ENCODE measurements around the gene PPP1R36. TPM values are rescaled to one million over a fixed set of nuclear protein-coding genes. Genes with fewer than 3 reads are reported as not detected.
"Not testable (repeated sequence)": the region's sequence is repeated elsewhere in the genome, so short reads cannot be mapped to it uniquely, and the experiment has no call there.

PPP1R36 gene
- total RNA-seq, 2 donors from 2014 or later = 4.4 to 5.6 TPM

DNA sequence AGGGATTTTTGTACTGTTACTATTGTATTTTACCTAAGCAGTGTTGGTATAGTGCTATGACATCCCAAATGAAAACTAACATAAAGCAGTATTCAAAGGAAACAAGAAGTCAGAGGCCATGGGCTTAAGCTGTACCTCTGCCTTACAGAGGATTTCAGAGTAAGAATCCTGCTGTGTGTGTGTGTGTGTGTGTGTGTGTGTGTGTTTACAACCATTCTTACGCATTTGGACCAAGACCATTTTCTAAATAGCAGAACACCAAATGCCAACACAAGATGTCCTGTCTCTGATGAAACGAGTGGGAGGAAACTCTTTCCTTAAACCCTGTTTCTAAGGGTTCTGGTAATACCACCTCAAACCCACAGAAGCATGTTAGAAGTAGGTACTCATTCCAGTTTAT, 64.4 kb downstream of the PPP1R36 start:
- WGBS, 2 donors = 80 to 86% methylated on average over 2 of the region's 2 CpGs
- Histone ChIP-seq H3K9me3 (no peaks in the 10 kb centered on the region), H3K27me3 (no peaks in the 10 kb centered on the region), H3K4me1 (peaks cover 10% of the 10 kb centered on the region), H3K27ac (no peak overlapping the region), H3K4me3 (no peak overlapping the region), H3K36me3 (replicated peaks in 1 of 2; ENCODE audit: insufficient read depth in 1 of 2, low read depth in 2 of 2) (no peaks in the 10 kb centered on the region)
- ATAC-seq (no peak), DNase-seq (no peak)
- intact Hi-C loops (cut with DNase I) = no loop called here
- TF ChIP-seq POLR2A (IDR thresholded peaks at IDR 0.05) = no peak
- TF ChIP-seq, protein P1, sequence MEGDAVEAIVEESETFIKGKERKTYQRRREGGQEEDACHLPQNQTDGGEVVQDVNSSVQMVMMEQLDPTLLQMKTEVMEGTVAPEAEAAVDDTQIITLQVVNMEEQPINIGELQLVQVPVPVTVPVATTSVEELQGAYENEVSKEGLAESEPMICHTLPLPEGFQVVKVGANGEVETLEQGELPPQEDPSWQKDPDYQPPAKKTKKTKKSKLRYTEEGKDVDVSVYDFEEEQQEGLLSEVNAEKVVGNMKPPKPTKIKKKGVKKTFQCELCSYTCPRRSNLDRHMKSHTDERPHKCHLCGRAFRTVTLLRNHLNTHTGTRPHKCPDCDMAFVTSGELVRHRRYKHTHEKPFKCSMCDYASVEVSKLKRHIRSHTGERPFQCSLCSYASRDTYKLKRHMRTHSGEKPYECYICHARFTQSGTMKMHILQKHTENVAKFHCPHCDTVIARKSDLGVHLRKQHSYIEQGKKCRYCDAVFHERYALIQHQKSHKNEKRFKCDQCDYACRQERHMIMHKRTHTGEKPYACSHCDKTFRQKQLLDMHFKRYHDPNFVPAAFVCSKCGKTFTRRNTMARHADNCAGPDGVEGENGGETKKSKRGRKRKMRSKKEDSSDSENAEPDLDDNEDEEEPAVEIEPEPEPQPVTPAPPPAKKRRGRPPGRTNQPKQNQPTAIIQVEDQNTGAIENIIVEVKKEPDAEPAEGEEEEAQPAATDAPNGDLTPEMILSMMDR (IDR thresholded peaks at IDR 0.05) = no peak

DNA sequence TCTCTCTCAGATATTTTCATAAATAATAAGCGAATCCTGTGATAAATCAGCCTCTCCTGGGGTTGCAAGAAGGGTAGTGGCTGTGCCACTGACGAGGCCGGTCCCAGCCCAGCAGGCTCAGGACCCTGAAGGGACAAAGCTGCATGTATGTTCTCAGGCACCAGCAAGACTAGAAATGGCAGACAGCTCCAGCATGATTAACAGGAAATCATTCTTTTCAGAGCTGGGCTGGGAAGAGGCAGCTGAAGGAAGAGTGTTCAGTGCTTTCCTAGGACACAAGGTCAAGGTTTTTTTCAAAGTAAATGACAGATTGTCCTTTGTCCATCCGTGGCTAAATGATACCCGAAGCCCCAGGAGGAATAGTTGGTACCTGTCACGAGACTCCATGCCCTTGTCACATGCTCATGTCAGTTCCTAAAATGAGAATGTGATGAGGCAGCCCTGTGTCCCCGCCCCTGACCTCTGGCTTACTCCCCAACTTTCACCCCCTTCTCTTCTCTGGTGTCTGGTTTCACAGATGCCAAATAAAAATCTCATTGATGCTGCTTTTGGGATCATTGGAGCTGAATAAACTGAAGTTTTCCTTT, 65.1 kb downstream of the PPP1R36 start:
- DNase-seq = no peak
- Histone ChIP-seq H3K27me3 (no peaks in the 10 kb centered on the region), H3K9me3 (no peaks in the 10 kb centered on the region), H3K36me3 (replicated peaks in 1 of 2; ENCODE audit: insufficient read depth in 1 of 2, low read depth in 2 of 2) (no peaks in the 10 kb centered on the region), H3K4me1 (peaks cover 10% of the 10 kb centered on the region), H3K27ac (no peak overlapping the region), H3K4me3 (no peak overlapping the region)
- intact Hi-C loops (cut with DNase I) = no loop called here
- TF ChIP-seq POLR2A (IDR thresholded peaks at IDR 0.05) = no peak
- TF ChIP-seq, protein P1 (IDR thresholded peaks at IDR 0.05) = no peak
- no peak for ATAC-seq
- WGBS, 2 donors = 65 to 72% methylated on average over 7 of the region's 7 CpGs

GRCh38 chr14:64617872-64618408, 68.2 kb downstream of the PPP1R36 start:
- H3K36me3 ChIP-seq (replicated peaks in 1 of 2; ENCODE audit: insufficient read depth in 1 of 2, low read depth in 2 of 2); H3K27me3 ChIP-seq; intact Hi-C loops (cut with DNase I); DNase-seq; H3K27ac ChIP-seq; ATAC-seq; H3K9me3 ChIP-seq; H3K4me3 ChIP-seq; H3K4me1 ChIP-seq: not testable (repeated sequence)
- 88 to 90% methylated on average over 8 of the region's 8 CpGs for WGBS, 2 donors

GRCh38 chr14:64620910-64621309, 71.1 kb downstream of the PPP1R36 start:
- no peak for DNase-seq
- TF ChIP-seq, protein P1 (IDR thresholded peaks at IDR 0.05) = no peak
- TF ChIP-seq POLR2A (IDR thresholded peaks at IDR 0.05) = no peak
- no peak for ATAC-seq
- intact Hi-C loops (cut with DNase I) = loop anchor here (10.0 kb wide), 1 partner anchor 66 kb away; no protein-coding TSS in a partner anchor
- H3K9me3 ChIP-seq = no peaks in the 10 kb centered on the region
- no peaks in the 10 kb centered on the region for H3K27me3 ChIP-seq
- no peaks in the 10 kb centered on the region for H3K36me3 ChIP-seq (replicated peaks in 1 of 2; ENCODE audit: insufficient read depth in 1 of 2, low read depth in 2 of 2)
- no peak overlapping the region for H3K4me3 ChIP-seq
- peaks cover 8% of the 10 kb centered on the region for H3K4me1 ChIP-seq
- WGBS, 2 donors = 76 to 85% methylated on average over 1 of the region's 1 CpG
- no peak overlapping the region for H3K27ac ChIP-seq

GRCh38 chr14:64623554-64624165, 73.9 kb downstream of the PPP1R36 start:
- 84 to 88% methylated on average over 7 of the region's 7 CpGs for WGBS, 2 donors
- no peak for DNase-seq
- Histone ChIP-seq H3K27me3 (no peaks in the 10 kb centered on the region), H3K4me1 (peaks cover 9% of the 10 kb centered on the region), H3K27ac (no peak overlapping the region), H3K9me3 (no peaks in the 10 kb centered on the region), H3K36me3 (replicated peaks in 1 of 2; ENCODE audit: insufficient read depth in 1 of 2, low read depth in 2 of 2) (no peaks in the 10 kb centered on the region), H3K4me3 (no peak overlapping the region)
- intact Hi-C loops (cut with DNase I) = loop anchor here (10.0 kb wide), 1 partner anchor 69 kb away; no protein-coding TSS in a partner anchor
- no peak for ATAC-seq
- TF ChIP-seq, protein P1 (IDR thresholded peaks at IDR 0.05) = no peak
- no peak for TF ChIP-seq POLR2A (IDR thresholded peaks at IDR 0.05)

All from body of pancreas (tissue), 4 donors.